GM18499 (cell line): ENCODE measurements around the gene SPOCD1.

Experiments
- ATAC-seq: cut with Tn5 transposase; IDR thresholded peaks from one replicate; pipeline ENCODE4 v1.9.1; 2021; ENCODE audit warnings: moderate number of reproducible peaks; ENCODE audit not compliant: insufficient read depth, unreplicated experiment

The SPOCD1 gene

DNA sequence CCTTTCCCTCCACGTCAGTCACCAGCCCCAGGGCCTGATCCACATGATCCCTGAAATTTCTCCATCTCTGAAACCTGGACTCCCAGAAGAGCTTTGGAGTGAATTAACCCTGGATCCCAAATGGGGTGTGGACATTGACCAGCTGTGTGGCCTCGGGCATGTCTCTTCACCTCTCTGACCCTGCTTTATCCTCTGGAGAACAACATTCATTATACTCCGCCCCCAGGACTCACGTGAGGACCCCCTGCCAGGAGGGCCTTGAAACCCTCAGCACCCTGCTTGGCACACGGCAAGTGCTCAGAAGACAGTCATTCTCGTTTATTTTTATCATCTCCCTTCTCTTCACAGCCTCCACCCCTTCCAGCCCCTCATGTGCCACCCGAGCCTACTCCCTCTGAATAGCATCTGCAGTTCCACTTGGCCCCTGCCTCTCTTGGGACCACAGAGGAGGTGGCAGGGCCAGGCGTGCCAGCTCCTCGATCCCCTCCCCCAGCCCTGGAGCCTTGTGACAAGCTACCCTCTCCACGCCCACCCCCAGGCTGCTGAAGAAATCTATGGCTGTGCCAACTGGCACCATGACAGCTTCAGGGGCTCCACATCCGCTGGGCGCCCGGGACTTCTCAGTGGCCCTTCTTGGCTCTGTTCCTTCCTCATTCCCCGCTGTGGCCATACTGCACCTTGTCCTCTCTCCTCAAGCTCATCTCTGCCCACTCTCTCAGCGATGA lies 69.7 kb downstream of the SPOCD1 start:
- no peak for ATAC-seq

DNA sequence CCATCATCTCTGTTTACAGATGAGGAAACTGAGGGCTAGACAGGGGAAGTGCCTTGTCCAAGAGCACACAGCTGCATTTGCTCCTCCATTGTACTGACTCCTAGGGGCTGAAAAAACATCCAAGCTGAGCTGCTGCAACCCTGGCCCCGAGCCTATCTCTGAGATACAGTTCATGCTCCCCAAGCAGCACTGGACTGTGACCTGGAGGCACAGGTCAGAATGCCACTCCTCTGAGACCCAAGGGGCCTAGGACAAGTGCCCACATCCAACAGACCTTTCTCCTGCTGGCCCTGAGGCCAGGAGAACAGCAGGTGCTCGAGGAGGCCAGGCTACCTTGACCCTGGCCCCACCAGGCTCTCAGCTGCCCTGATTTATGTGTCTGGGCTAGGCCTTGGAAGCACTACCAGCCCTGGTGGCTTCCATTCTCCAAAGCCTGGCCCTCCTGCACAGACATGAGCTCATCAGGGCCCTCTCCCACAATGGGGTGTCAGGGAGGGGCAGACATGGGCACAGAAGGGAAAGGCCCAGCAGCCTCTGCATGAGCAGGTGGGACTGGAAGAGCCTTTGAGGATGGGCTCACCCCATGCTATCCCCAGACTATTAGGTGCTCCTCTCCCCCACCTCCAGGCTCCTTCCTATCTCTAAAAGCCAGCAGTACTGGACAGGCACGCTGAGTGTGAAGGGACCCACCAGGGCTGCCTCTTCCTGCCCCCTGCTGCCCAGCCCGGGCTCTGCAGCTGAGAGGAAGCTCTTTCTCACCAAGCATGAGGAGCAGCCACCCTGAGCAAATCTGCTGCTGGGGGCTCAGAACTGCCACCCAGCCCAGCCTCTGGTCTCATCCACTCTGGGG lies 70.5 kb downstream of the SPOCD1 start:
- ATAC-seq = no peak

DNA sequence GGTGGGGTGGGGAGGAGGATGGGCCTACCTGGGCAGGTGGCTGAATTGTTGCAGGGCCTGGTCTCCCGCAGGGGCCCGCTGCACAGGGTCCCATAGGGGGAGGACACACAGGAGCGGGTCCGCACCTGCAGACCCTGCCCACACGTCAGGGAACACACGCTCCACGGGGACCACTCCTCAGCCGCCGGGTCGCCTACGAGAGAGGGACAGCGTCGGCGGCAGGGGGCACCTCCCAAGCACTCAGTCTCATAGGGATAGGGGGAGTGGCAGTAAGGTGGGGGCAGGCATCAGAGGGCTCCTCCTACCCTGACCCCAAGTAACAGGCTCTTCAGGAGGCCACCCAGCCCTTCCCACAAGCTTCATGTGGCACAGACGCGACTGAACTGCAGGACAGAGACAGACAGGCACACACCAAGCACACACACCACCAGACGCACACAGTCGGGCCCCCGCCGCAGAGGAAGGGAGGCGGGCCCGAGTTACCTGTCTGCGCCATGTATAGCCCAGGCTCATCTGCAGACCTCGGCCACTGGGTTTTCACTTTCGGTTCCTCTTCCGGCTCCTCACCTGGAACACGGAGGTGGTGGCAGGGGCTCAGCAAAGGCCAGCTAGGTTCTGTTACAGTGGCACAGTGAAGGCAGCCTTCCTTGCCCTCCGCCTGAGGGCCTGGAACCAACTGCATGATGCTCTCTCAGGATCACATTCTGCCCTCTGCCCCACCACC lies 71.5 kb downstream of the SPOCD1 start:
- no peak for ATAC-seq

DNA sequence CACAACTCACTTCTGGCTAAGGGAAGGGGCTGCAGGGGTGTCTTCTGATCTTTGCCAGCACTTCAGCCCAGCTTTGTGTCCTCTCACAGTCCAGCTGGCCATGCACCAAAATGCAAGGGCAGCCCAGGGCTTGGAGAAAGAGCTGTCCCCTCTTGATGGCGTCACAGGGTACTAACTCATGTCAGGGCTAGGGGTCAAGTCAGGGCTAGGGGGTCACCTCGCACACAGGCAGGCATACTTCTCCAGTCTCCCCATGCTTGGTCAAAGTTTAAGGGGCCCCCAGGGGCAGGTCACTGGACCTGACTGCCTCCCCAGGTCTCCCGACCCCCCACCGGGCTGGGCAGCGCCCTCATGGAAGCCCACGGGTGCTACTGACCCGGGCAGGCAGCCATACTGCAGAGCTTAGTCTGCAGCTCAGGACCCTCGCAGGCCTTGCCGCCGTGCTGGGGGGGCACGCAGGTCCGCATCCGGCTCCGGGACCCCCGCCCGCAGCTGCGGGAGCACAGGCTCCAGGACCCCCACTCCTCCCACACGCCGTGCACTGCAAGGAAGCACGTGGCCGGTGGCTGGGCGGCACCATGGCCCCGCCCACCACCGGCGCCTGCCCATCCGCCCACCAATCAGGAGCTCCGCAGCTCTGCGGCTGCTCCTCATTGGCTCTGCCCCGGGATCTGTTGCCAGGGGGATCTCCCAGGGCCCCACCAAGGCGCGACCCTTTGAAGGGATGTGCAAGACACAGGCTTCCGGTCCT lies 73.2 kb downstream of the SPOCD1 start:
- ATAC-seq = no peak
